NCI-H1694 (cell line): ENCODE data around the gene NAALADL2.

Experiments used
- DNase-seq: peaks from one replicate; lab custom pipeline; 2025; lab: John Stamatoyannopoulos, UW

NAALADL2 gene

GRCh38 chr3:175207361-175207760, 348.2 kb downstream of the NAALADL2 start:
- no peak for DNase-seq

- no peak for DNase-seq
Observed at GRCh38 chr3:175208326-175208725, 349.2 kb downstream of the NAALADL2 start.

GRCh38 chr3:175211466-175211865, 352.3 kb downstream of the NAALADL2 start:
- no peak for DNase-seq

GRCh38 chr3:175212896-175213295, 353.8 kb downstream of the NAALADL2 start:
- DNase-seq = no peak

GRCh38 chr3:175214216-175214615, 355.1 kb downstream of the NAALADL2 start:
- DNase-seq = no peak

- no peak for DNase-seq
Observed at GRCh38 chr3:175215833-175216232, 356.7 kb downstream of the NAALADL2 start.

- DNase-seq = no peak
Observed at GRCh38 chr3:175222356-175222755, 363.2 kb downstream of the NAALADL2 start.

- no peak for DNase-seq
Observed at GRCh38 chr3:175224051-175224450, 364.9 kb downstream of the NAALADL2 start.

- no peak for DNase-seq
Observed at GRCh38 chr3:175226444-175226843, 367.3 kb downstream of the NAALADL2 start.

- DNase-seq = no peak
Observed at GRCh38 chr3:175227126-175227525, 368.0 kb downstream of the NAALADL2 start.

- DNase-seq = no peak
Observed at GRCh38 chr3:175233957-175234940, 375.1 kb downstream of the NAALADL2 start.

- no peak for DNase-seq
Observed at GRCh38 chr3:175238801-175239200, 379.7 kb downstream of the NAALADL2 start.

- no peak for DNase-seq
Observed at GRCh38 chr3:175240921-175241320, 381.8 kb downstream of the NAALADL2 start.

- no peak for DNase-seq
Observed at GRCh38 chr3:175242243-175242642, 383.1 kb downstream of the NAALADL2 start.

- DNase-seq = no peak
Observed at GRCh38 chr3:175246234-175246633, 387.1 kb downstream of the NAALADL2 start.

GRCh38 chr3:175246766-175247165, 387.6 kb downstream of the NAALADL2 start:
- DNase-seq = no peak

- DNase-seq = no peak
Observed at GRCh38 chr3:175247629-175248028, 388.5 kb downstream of the NAALADL2 start.

GRCh38 chr3:175248832-175249231, 389.7 kb downstream of the NAALADL2 start:
- DNase-seq = no peak

GRCh38 chr3:175255698-175256097, 396.6 kb downstream of the NAALADL2 start:
- DNase-seq = no peak

- DNase-seq = no peak
Observed at GRCh38 chr3:175257123-175257522, 398.0 kb downstream of the NAALADL2 start.

- no peak for DNase-seq
Observed at GRCh38 chr3:175258763-175259162, 399.6 kb downstream of the NAALADL2 start.

- DNase-seq = no peak
Observed at GRCh38 chr3:175260145-175260794, 401.1 kb downstream of the NAALADL2 start.

- no peak for DNase-seq
Observed at GRCh38 chr3:175266478-175266877, 407.3 kb downstream of the NAALADL2 start.
